Parathyroid adenoma (tissue), 2 donors: ENCODE measurements around the gene ZNF75A.

Experiments
- H2AFZ ChIP-seq: fragments of 300-600 bp; sonication (generic); one replicate; pipeline ENCODE4 v1.7.0; 2017; ENCODE audit warnings: antibody characterized with exemption, mild to moderate bottlenecking
- H3K27ac ChIP-seq: fragments of 300-600 bp; sonication (generic); one replicate; pipeline ENCODE4 v1.7.0; 2017
- H3K27me3 ChIP-seq: fragments of 300-600 bp; sonication (generic); one replicate; pipeline ENCODE4 v1.7.0; 2017; ENCODE audit warnings: low read length; ENCODE audit not compliant: control insufficient read depth, insufficient read depth
- H3K36me3 ChIP-seq: fragments of 300-600 bp; sonication (generic); one replicate; pipeline ENCODE4 v1.7.0; 2017; ENCODE audit warnings: low read length; ENCODE audit not compliant: control insufficient read depth, insufficient read depth
- H3K4me1 ChIP-seq: fragments of 300-600 bp; sonication (generic); one replicate; pipeline ENCODE4 v1.7.0; 2017; ENCODE audit warnings: control low read depth
- H3K4me2 ChIP-seq: fragments of 300-600 bp; sonication (generic); one replicate; pipeline ENCODE4 v1.7.0; 2017; ENCODE audit warnings: low read length
- H3K4me3 ChIP-seq: fragments of 300-600 bp; sonication (generic); one replicate; pipeline ENCODE4 v1.7.0; 2017; ENCODE audit warnings: low read depth, low read length
- H3K79me2 ChIP-seq: fragments of 300-600 bp; sonication (generic); one replicate; pipeline ENCODE4 v1.7.0; 2017; ENCODE audit warnings: control low read depth
- H3K9ac ChIP-seq: fragments of 300-600 bp; sonication (generic); one replicate; pipeline ENCODE4 v1.7.0; 2017; ENCODE audit warnings: mild to moderate bottlenecking
- H3K9me3 ChIP-seq: fragments of 300-600 bp; sonication (generic); one replicate; pipeline ENCODE4 v1.7.0; 2017; ENCODE audit warnings: low read length; ENCODE audit not compliant: control insufficient read depth
- TF ChIP-seq, protein P1 (sequence below): fragments of 300-600 bp; sonication (generic); IDR thresholded peaks from one replicate; pipeline ENCODE4 v1.7.0; 2017; ENCODE audit warnings: antibody characterized with exemption, mild to moderate bottlenecking
- donor health status: primary hyperparathyroidism.

The ZNF75A gene

DNA sequence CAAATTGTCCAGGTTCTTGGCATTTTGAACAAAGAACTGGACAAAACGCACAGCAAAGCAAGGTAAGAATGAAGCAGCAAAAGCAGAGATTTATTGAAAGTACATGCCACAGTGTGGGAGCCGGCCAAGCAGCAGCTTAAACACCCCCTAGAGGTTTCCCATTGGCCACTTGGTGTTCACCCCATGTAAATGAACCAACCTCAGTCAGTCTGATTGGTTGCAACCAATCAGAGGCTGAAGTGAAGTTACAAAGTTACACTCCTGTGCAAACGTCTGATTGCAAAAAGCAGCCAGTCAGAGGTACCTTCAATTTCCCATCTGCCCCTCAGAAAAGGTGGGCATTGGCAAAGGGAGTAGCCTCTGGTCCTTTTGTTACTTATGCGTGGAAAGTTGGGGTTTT, 30.8 kb upstream of the ZNF75A start:
- Histone ChIP-seq H3K4me2 (no peak overlapping the region), H3K4me3 (no peak overlapping the region), H3K4me1 (no peaks in the 10 kb centered on the region), H3K36me3 (no peaks in the 10 kb centered on the region), H3K9me3 (no peaks in the 10 kb centered on the region), H3K27ac (no peak overlapping the region), H3K79me2 (no peaks in the 10 kb centered on the region), H3K9ac (no peak overlapping the region), H2AFZ (no peak overlapping the region), H3K27me3 (no peaks in the 10 kb centered on the region)
- TF ChIP-seq, protein P1, sequence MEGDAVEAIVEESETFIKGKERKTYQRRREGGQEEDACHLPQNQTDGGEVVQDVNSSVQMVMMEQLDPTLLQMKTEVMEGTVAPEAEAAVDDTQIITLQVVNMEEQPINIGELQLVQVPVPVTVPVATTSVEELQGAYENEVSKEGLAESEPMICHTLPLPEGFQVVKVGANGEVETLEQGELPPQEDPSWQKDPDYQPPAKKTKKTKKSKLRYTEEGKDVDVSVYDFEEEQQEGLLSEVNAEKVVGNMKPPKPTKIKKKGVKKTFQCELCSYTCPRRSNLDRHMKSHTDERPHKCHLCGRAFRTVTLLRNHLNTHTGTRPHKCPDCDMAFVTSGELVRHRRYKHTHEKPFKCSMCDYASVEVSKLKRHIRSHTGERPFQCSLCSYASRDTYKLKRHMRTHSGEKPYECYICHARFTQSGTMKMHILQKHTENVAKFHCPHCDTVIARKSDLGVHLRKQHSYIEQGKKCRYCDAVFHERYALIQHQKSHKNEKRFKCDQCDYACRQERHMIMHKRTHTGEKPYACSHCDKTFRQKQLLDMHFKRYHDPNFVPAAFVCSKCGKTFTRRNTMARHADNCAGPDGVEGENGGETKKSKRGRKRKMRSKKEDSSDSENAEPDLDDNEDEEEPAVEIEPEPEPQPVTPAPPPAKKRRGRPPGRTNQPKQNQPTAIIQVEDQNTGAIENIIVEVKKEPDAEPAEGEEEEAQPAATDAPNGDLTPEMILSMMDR: no peak

DNA sequence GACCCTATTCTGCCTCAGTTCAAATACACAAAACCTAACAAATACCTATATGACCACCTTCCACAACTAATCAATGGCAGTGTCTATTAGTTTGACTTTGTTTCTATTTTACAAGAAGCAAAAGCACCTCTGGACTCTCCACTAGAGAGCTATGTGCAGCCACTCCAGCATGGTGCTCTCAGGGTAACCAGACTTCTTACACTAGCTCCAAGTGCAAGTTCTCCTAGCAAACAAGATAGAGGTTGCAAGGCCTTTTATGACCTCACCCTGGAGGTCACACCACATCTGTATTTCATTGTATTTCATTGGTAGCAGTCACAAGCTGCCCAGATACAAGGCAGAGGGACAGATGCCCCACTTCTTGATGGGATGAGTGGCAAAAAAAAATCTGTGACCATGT, 30.4 kb upstream of the ZNF75A start:
- TF ChIP-seq, protein P1: no peak
- H3K79me2 ChIP-seq: no peaks in the 10 kb centered on the region
- no peaks in the 10 kb centered on the region for H3K27me3 ChIP-seq
- no peak overlapping the region for H3K4me2 ChIP-seq
- no peak overlapping the region for H3K27ac ChIP-seq
- H3K9ac ChIP-seq: no peak overlapping the region
- H3K4me1 ChIP-seq: no peaks in the 10 kb centered on the region
- H3K9me3 ChIP-seq: no peaks in the 10 kb centered on the region
- no peak overlapping the region for H3K4me3 ChIP-seq
- H2AFZ ChIP-seq: no peak overlapping the region
- H3K36me3 ChIP-seq: no peaks in the 10 kb centered on the region

- Histone ChIP-seq H3K4me3 (no peak overlapping the region), H3K4me2 (no peak overlapping the region), H3K9ac (no peak overlapping the region), H3K27me3 (no peaks in the 10 kb centered on the region), H3K9me3 (no peaks in the 10 kb centered on the region), H3K27ac (no peak overlapping the region), H3K4me1 (no peaks in the 10 kb centered on the region), H3K79me2 (no peaks in the 10 kb centered on the region), H2AFZ (no peak overlapping the region), H3K36me3 (no peaks in the 10 kb centered on the region)
- TF ChIP-seq, protein P1: no peak
These were observed 28.6 kb upstream of the ZNF75A start for GRCh38 chr16:3276679-3277078.

DNA sequence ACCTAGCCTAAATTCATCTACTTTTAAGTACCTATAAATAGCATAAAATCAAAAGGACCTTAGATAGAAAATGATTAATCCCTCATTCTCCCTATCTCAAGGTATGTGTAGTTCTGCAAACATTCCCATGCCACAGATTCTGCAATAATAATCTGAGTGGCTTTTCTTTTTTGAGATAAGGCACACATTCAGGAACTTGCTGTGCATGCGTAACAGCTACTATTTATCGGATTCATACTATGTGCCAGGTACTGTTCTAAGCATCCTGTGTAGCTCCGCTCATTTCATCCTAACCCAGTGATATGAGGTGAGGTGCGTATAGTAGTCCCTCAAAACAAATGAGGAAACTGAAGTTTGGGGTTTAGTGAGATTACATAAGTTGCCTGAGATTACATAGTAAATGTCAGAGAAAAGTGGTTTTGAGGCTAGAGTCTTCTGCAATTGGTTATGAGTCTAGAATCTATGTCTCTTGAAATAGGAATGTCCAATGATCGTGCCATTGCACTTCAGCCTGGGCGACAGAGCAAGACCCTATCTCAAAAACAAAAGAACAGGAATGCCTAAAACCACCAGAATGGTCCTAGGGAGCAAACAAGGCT, 24.0 kb upstream of the ZNF75A start:
- Histone ChIP-seq H2AFZ (no peak overlapping the region), H3K4me1 (peaks cover 8% of the 10 kb centered on the region), H3K9me3 (no peaks in the 10 kb centered on the region), H3K9ac (no peak overlapping the region), H3K4me3 (no peak overlapping the region), H3K79me2 (peaks cover 24% of the 10 kb centered on the region), H3K4me2 (no peak overlapping the region), H3K36me3 (no peaks in the 10 kb centered on the region), H3K27me3 (no peaks in the 10 kb centered on the region), H3K27ac (no peak overlapping the region)
- TF ChIP-seq, protein P1: no peak

- peaks cover 8% of the 10 kb centered on the region for H3K4me1 ChIP-seq
- H3K27ac ChIP-seq: peak overlapping the region; percentile 98
- peak overlapping the region; percentile 97 for H2AFZ ChIP-seq
- no peaks in the 10 kb centered on the region for H3K27me3 ChIP-seq
- no peaks in the 10 kb centered on the region for H3K9me3 ChIP-seq
- H3K79me2 ChIP-seq: peaks cover 24% of the 10 kb centered on the region
- peak overlapping the region; percentile 92 for H3K4me3 ChIP-seq
- peak overlapping the region; percentile 63 for H3K9ac ChIP-seq
- H3K4me2 ChIP-seq: peak overlapping the region; percentile 98
- H3K36me3 ChIP-seq: no peaks in the 10 kb centered on the region
- TF ChIP-seq, protein P1: no peak
These were observed 23.1 kb upstream of the ZNF75A start for GRCh38 chr16:3282103-3282729.
